LHCN-M2 (cell line): ENCODE results near the gene EGF. TPM values are rescaled to one million over a fixed set of nuclear protein-coding genes. Genes with fewer than 3 reads are reported as not detected.
"Not testable (repeated sequence)": the region's sequence is repeated elsewhere in the genome, so short reads cannot be mapped to it uniquely, and the experiment has no call there.

Experiments used
- DNase-seq: peaks from one replicate; pipeline ENCODE4 v3.0.0-alpha.2; 2012; ENCODE audit warnings: low read depth
- total RNA-seq: library from RNA; depleted of rRNA; stranded (reverse); fragments of >200 nt; gene quantifications from 2 replicates; pipeline ENCODE4 v1.2.3, GENCODE V29; 2014; rRNA removed

Gene EGF
- total RNA-seq, 1 experiment from 2014 or later = 0.86 TPM

DNA sequence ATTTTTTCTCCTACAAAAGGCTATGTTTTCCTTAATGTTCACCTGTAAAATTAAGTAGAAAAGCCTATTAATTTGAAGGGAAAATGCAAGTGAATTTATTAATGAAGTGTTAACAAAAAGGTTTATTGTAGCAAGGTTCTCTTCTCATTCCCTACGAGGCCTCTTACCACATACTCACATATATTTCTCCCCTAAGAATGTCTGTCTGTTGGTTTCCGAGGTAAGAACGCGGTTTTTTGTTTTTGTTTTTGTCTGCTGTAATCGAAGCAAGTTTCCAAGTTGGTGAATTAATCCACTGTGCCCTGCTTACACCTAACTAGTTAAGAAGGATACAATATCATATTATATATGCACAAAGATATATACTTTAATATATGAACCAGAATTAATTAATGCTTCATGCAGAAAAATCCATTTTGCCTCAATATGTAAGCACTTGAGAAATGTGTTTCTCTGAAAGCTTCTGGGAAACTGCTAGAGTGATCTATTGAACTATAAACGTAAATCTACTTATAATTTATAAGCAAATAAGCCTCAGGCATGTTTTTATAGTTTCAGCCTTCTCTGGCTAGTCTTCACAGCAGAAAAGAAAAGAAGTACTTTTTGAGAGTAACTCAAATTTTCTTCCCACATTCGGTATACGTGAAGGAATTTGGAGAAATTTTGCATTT, 120.8 kb downstream of the EGF start:
- DNase-seq = no peak

GRCh38 chr4:110034026-110034393, 121.3 kb downstream of the EGF start:
- DNase-seq = no peak

DNA sequence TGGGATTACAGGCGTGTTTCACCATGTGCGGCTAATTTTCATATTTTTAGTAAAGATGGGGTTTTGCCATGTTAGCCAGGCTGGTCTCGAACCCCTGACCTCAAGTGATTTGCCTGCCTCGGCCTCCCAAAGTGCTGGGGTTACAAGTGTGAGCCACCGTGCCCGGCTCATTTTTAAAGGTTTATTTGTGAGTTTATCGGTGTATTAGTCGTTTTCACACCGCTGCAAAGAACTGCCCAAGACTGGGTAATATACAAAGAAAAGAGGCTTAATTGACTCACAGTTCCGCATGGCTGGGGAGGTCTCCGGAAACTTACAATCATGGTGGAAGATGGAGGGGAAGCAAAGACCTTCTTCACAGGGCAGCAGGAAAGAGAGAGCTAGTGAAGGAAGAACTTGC, 126.5 kb downstream of the EGF start:
- DNase-seq = not testable (repeated sequence)

GRCh38 chr4:110041735-110042134, 129.1 kb downstream of the EGF start:
- DNase-seq = no peak

DNA sequence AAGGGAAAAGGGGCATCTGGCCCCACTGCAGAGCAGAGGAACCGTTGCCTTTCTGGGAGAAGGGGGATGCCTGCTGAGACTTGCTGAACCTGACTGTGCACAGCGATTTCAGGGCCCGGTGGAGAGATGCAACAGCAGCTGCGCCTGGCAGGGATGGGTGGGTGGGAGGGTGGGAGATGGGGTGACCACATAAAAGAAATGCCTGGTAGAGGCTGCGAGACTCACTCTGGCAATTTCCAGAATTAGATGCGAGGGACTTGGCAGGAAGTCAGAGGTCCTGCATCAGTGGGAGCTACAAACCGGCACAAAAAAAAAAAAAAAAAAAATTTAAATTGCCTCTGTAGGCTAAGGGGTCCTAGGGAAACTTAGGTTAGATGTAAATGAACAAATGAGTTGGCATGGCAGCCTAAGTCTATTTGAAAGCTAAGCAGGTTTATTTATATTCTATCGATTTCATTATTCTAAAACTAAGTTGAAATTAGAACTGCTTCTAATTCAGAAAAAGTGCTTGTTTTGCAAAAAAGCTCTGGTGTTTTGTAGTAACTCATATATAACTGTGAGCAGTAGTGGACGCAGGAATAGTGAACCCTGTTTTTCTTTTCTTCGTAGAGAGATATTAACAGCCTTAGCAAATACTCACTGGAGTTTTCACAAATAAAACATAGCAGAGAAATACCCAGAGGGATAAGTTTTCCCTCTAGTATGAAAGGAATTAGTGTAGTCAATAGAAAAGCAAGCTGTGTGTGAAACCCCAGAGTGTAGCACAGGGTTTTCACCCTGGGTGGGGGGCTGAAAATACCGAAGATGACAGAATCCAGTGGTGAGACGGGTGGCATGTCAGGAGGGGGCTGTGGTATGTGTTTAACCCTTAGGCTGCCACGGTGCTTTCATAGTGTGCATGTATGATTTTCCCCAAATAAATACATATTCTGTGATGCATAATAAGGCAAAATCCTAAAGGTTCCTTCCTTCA, 130.1 kb downstream of the EGF start:
- DNase-seq = no peak

- DNase-seq = no peak
Measured at GRCh38 chr4:110046588-110047049, 133.9 kb downstream of the EGF start.

- DNase-seq = peak; percentile 52
Measured at GRCh38 chr4:110049951-110050925, 137.6 kb downstream of the EGF start.

DNA sequence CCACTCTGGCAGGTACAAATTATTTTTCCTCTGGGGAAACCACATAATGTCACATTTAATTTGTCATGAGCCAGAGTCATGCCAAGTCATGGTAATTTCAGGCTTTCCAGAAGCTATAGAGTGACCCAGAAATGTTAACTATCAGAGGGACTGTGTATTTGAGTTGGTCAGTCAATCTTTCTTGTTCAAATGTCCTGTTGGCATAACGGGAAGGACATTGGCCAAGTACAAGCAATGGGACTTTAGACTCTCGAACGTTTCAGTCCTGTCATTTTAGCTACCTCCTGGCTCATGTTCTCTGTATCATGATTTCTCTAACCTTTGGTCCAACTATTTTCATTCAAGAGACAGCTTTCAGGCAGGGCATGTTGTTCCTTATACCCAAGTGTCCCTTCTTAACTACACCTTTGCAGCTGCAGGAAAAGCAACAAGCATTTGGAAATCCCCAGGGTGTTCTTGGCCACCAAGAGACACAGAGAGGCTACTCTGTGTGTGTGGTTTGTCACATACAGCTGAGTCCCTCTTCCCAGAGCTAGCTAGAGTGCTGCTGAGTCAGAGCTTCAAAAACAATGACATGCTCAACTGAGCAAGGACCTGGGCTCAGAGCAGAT, 142.6 kb downstream of the EGF start:
- DNase-seq = no peak

DNA sequence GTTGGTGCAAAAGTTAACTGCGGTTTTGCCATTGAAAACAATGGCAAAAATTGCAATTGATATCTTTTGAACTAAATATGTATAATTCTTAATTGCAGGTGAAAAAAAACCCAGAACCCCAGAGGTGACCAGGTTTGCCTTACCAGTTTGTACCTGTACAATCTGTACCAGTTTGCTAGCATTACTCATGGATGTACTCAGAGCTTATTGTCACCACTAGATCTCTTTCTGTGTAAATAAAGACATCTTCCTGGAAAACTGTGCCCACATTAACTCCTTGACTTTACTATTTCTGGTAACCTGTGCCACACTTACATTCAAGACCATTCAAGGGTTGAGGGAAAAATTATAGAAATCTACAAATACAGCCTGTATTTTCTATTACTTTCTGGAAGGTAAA, 146.0 kb downstream of the EGF start:
- DNase-seq = no peak

GRCh38 chr4:110059556-110060191, 147.0 kb downstream of the EGF start:
- DNase-seq = peak; percentile 84

DNA sequence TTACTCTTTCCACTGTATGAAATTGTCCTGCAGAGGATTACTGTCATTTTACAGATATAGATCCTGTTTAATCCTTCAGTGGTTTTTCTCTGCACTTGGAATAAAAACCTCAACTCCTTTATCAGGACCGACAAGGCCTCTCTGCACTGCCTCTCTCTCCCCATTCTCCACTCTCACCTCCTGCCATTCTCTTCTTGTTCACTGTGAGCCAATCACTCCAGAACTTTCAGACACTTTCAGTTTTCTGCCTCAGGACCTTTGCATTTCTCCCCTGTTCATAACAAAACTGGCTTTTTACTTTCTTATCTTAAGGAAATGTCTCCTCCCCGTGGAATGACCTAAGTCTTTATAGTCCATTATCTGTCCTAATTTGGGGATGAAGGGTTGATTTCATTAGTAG, 148.4 kb downstream of the EGF start:
- no peak for DNase-seq

Other genes with a start within 250 kb of the EGF start
- 29.6 and 33.0 TPM in 2 replicates for gene CASP6, start 209.4 kb upstream of the EGF start, total RNA-seq
- gene PLA2G12A, start 182.8 kb upstream of the EGF start, total RNA-seq = 12.5 and 15.2 TPM in 2 replicates
- 0.83 and 0.98 TPM in 2 replicates for gene CFI, start 110.9 kb upstream of the EGF start, total RNA-seq
- 10.5 and 15.5 TPM in 2 replicates for gene GAR1, start 97.1 kb upstream of the EGF start, total RNA-seq
- gene RRH, start 84.9 kb upstream of the EGF start, total RNA-seq = not detected in 2 replicates
- gene LRIT3, start 64.8 kb upstream of the EGF start, total RNA-seq = not detected in 2 replicates